ENCODE data around the gene ANKK1.

GRCh38 chr11:113392236-113392921 is 4.8 kb downstream of the ANKK1 start:
- no peak for TF ChIP-seq CTCF (conservative IDR thresholded peaks at IDR 0.05 in 1 of 2, IDR thresholded peaks at IDR 0.05 in 1 of 2; ENCODE audit: extremely low read depth in 1 of 2, insufficient read depth in 1 of 2, low read depth in 1 of 2, low read length in 2 of 2)
- TF ChIP-seq EZH2 (IDR thresholded peaks at IDR 0.05; ENCODE audit: borderline replicate concordance, low read length): no peak

All from mammary epithelial cell (primary cell).